Right lung (tissue), 5 donors: ENCODE data around the gene SCAPER. TPM values are rescaled to one million over a fixed set of nuclear protein-coding genes. Genes with fewer than 3 reads are reported as not detected.
A peak's percentile ranks its signal among the peaks of the same experiment; 100 is the strongest.
"Not testable (repeated sequence)": the region's sequence is repeated elsewhere in the genome, so short reads cannot be mapped to it uniquely, and the experiment has no call there.

Experiments
- DNase-seq, 2 donors: peaks; one replicate each; pipeline ENCODE4 v3.0.0-alpha.2; 2013
- polyA plus RNA-seq, 5 donors: library from polyadenylated mRNA; unstranded; fragments of 120-200 nt; gene quantifications; one replicate each; pipeline versions ENCODE4 v1.2.1 to v1.2.3, GENCODE V29; 2013; ENCODE audit warnings: inconsistent platforms in 1 of 5, low replicate concordance in 1 of 5; ENCODE audit not compliant: insufficient read length in 5 of 5, insufficient read depth in 1 of 5

SCAPER gene
- polyA plus RNA-seq, 5 donors: 21.3 to 30.2 (median 26.1) TPM

DNA sequence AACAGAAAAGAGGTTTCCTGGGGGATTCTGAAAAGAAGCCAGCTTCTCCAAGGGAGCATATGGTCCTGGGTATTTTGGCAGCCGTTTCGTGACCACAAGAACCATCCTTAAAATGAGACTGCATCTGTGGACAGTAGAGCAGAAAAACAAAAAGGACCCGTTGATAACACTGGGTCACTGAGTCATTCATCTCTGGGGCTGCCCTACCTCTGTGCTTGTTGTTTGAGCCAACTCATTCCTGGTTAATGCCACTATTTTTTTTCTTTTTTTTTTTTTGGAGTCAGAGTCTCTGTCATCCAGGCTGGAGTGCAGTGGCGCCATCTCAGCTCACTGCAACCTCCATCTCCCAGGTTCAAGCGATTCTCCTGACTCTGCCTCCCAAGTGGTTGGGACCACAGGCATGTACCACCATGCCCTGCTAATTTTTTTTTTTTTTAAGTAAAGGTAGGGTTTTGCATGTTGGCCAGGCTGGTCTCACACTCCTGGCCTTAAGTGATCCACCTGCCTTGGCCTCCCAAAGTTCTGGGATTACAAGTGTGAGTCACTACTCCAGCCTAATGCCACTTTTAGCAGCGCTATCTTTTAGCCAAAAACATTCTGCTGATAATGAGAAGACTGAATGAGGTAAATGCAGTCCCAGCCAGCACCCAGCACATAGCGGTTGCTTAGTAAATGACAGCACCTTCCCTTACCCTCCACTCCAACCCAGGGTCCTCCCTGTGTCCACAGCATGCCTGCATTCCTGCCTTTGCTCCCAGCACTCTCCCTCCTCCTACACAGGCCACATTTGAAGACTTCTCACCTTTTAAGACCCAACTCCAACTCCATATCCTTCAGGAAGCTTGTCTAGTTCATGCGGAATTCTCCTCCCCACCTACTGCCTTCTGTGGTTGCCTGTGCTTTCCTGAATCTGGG is 577.7 kb downstream of the SCAPER start:
- DNase-seq: no peak

DNA sequence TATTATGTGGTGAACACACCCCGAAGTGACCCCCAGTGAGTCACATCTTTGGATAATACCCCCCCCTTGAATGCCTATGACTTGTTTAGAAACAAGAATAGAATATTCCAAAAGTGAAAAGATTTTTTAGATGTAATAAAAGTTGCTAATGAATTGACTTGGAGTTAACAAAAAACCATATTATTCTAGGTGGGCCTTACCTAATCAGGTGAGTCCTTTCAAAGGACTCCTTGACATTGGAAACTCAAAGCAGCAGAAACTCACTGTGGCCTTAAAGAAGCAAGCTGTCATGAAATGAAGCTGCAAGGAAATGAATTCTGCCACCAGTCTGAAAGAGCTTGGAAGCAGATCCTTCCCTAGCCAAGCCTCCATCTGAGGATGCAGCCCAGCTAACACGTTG is 579.4 kb downstream of the SCAPER start:
- no peak for DNase-seq

DNA sequence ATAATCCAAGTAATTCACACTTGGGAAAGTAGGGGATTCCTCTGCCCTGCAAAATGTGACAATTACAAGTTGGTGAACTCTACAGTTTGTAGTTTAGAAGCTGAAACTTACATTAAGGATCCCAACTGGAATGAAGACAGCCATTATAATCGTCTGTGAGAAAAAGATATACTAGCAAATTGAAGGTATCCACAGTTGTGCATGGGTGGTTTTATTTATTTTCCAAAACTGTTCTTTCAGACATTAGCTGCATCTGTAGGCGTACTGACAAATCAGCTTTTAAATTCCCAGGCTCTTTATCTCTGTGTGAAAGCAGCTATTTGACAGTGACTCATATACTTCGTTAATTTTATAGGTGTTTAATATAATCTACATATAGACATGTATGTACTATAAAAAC is 581.1 kb downstream of the SCAPER start:
- no peak for DNase-seq

DNA sequence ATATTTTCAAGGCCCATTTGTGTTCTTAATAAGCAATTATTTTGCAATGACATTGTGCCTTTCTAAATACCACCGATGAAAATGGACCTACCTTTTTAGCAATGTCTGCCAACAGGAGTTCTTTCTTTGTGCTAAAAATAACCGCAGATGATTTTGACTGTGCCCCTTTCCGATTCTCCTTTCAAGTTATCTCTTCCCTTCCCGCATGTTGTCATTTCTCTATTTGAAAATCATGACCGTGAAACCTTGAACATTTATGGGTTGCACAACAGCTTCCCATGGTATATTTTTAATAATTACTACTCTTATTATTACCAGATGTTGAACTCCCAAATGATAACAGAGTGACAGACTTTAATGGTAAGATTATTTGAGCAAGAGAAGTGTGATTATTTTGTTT is 583.5 kb downstream of the SCAPER start:
- no peak for DNase-seq

DNA sequence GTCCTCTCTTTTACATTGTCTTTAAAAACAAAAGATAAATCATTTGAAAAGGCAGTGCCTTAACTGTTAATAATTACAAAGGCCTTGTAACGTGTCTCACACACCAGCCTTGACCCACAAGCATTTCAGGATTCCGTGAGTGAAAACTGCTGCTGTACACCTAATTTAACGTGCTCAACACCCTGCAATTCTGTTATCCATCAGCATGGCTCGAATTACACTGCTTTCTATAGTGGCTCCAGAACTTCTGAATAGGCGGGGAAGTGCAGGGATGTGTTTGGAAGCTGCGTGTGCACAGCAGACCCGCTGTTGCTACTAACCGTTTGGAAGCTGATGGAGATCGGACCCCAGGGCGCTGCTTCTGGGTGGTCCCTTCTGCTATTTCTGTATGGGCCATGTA is 584.0 kb downstream of the SCAPER start:
- DNase-seq: no peak

DNA sequence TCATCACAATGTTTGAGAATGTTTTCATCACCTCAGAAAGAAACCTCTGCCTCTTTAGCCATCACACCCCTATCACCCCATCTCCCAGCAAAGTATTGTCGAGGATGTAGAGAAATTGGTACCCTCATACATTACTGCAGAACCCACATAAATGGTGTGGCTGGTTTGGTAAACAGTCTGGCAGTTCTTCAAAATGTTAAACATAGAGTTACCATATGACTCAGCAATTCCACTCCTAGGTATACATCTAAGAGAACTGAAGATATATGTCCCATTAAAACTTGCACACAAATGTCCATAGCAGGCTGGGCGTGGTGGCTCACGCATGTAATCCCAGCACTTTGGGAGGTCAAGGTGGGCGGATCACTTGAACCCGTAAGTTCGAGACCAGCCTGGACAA is 585.1 kb downstream of the SCAPER start:
- DNase-seq: no peak

DNA sequence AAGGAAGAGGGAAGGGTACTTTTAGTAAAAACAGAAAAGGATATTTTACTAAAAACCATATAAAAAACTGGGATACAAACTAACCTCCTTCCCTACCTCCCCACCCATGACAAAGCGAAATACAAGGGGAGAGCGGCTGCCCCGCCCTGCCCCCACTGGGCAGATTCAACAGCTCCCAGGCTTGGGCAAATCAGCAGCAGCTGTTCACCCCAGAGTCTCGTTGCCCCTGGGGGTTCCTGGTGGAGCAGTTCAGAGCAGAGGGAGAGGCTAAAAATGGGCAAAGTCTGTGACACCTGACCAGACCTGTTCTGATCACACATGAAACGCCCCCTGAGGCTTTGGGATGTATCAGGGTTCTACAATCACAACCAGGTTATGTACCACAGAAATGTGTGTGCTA is 591.4 kb downstream of the SCAPER start:
- DNase-seq: no peak

DNA sequence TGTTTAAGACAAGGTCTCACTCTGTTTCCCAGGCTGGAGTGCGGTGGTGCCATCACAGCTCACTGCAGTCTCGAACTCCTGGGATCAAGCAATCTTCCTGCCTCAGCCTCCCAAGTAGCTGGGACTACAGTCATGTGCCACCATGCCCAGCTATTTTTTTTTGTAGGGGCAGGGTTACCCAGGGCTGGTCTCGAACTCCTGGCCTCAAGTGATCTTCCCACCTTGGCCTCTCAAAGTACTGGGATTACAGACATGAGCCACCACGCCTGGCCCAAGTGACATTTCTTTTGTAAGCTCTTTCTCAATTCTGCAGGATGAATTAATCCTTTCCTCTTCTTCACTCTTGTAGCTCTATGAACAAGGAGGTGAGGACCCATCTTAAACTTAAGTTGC is 592.0 kb downstream of the SCAPER start:
- not testable (repeated sequence) for DNase-seq

DNA sequence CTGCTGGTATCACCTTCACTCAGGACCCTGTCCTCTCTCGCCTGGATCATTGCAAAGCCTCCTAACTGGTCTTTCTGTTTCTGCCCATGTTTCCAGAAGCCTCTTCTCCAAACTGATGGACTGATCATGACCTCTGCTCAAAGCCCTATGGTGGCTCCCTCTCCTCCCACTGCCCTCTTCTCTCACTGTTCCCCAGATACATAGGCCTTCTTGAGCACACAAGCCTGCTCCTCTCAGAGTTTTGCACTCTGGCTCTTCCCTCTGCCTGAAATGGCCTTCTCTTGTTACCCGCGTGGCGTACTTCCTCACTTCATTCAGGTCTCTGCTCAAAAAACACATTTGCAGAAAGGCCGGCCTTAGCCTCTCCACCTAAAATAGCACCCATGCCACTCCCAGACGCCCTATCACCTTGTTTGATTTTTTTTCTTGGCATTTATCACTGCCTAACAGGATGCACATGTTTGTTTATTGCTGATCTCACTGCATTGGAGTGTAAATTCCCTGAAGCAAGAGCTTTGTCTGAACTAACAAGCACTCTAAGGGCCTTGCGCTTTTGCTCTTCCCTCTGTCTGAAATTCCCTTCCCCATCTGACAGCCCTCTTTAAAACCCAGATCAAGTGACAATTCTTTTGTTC is 592.5 kb downstream of the SCAPER start:
- no peak for DNase-seq

DNA sequence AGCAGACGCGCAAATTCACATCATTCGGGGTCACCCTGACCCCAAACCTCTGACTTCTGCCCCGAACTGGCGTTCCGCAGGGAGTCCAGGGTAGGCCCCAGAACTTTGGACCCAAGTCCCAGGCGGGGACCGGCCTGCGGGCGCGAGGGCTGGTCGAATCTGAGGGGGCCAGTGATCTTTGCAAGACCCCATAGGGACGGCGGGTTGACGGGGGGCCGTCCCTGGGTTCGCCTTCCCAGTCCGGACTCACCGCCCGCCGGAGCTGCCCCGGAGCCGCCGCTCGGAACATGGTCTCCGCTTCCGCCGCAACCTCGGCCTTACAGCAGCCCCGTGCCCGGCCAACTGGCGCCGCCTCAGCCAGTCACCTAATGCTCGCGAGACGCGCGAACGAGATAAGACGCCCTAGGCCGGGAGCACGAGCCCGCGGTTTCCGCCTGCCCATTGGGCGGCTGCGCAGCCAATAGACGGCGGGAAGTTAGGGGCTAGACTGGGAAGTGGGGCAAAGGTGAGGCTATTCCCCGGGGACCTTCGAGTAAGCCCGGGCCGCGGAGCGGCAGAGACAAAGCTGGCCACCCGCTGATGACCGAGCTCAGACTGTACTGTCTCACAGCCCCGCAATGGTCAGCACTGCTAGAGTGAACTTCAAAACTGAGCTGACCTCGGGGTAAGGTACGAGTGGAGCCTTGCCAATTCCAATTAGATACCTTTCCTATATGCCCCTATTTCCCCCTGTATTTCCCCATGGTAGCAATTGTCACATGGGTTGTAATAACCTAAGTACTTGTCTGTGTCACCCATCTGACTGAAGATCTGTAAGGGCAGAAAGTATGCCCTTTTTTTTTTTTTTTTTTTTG is 593.8 kb downstream of the SCAPER start, which contains the start of gene ETFA:
ETFA (minus strand) TSS at position 370 of the 854 bp plus-strand sequence; CDS start at position 289, 81 bp downstream.
- peak; percentile 93 to 94 for DNase-seq

DNA sequence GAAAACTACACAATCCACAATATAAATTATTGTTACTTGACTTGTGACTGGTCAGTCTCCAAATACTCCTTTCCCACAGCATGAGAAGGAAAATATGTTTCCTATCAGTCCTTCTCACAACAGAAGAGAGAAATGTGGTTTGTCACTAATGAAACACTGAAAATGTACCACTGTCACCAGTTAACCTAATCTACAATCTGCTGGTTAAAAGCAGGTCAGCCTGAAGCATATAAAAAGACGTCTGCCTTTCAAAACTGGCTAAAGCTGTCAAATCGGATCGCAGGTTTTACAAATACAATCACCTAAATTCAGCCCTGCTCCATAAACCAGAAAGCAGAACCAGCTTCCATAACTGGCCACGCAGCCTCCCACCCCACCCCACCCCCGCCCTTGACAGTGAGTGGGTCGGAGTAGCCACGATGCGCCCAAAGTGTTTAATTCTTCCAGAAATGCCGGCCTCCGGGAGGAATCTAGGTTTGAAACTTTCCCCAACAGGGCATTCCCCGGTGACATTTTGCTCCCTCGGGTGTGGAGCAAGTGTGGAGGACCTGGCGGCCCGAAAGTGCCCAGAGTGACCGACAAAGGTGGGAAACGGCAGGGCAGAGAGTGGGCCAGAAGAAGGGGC is 594.6 kb downstream of the SCAPER start:
- DNase-seq: no peak

DNA sequence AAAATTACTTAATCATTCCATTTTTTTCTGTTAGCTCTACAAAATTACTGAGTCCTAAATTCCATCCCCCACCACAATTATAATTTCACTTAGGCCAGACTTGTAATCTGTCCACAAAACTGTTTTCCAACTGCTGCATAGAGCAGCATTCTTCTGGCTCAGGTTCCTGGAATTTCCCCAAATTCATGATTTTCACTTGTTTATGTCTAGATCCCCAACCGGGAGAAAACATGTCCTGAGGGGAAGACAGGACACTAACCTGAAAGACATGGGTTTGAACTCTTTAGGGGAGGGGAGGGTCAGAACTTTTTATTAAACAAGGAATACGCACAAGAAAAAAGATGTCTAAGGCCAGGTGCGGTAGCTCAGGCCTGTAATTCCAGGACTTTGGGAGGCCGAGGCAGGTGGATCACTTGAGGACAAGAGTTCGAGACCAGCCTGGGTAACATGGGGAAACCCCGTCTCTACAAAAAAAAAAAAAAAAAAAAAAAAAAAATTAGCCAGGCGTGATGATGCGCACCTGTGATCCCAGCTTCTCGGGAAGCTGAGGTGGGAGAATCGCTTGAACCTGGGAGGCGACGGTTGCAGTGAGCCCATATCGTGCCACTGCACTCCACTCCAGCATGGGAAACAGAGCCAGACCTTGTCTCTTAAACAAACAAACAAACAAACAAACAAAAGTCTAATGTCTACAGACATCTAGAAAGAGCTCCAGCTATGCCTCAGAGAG is 595.4 kb downstream of the SCAPER start:
- peak in 1 of 2 donors; percentile 35 for DNase-seq

DNA sequence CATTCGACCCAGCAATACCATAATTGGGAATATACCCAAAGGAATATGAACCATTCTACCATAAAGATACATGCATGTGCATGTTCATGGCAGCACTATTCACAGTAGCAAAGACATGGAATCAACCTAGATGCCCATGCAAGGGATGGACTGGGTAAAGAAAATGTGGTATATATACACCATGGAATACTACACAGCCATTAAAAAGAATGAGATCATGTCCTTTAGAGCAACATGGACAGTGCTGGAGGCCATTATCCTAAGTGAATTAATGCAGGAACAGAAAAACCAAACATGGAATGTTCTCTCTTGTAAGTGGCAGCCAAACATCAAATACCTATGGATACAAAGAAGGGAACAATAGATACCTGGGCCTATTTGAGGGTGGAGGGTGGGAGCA is 601.2 kb downstream of the SCAPER start:
- DNase-seq: no peak

DNA sequence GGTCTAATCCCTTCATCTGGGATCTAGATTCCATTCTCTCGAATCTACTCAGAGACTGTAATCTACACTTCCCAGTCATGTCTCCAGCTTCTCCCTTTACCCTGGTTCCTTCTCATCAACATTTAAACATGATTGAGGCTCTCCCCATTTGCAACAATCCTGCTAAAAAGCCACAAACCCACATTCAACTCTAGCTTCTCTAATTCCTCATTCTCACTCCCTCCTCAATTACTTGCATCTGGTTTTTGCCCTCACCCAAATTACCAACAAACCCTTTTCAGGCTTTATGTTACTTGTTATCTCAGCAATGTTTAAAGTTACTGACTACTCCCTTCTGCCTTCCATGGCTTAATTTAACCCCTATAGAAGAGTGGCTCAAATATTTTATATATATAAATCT is 605.4 kb downstream of the SCAPER start:
- no peak for DNase-seq

DNA sequence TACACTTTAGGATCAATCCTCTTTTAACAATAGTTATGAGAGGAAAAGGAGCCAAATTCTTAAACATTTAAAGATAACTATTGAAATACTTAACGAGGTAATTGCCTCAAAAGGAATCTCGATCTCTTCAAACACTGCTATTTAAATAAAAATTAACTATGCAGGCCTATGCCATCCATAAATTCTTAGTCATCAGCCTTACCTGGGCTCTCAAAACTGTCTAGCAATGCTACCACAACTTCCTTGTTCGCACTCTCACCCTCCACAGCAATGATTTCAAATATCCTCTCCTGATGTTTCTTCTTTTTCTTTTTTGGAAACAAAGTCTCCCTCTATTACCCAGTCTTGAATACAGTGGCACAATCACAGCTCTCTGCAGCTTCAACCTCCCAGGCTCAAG is 606.2 kb downstream of the SCAPER start:
- DNase-seq: no peak

DNA sequence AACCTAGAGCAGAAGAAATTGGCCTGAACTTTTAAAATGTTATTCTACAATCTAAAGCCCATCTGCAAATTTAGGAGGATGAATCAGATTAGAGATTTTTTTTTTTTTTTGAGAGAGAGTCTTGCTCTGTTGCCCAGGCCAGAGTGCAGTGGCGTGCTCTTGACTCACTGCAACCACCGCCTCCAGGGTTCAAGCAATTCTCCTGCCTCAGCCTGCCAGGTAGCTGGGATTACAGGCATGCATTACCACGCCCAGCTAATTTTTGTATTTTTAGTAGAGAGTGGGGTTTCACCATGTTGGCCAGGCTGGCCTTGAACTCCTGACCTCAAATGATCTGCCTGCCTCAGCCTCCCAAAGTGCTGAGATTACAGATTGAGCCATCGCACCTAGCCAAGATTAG is 607.2 kb downstream of the SCAPER start:
- DNase-seq: not testable (repeated sequence)

Other genes with a start within 250 kb of the SCAPER start
- 100 to 1,000 TPM; 172 to 236 (median 213) TPM for gene RCN2, start 26.4 kb upstream of the SCAPER start, polyA plus RNA-seq
- 1 to 10 TPM; 1.1 to 3.1 (median 1.9) TPM for gene PSTPIP1, start 89.8 kb upstream of the SCAPER start, polyA plus RNA-seq
- 100 to 1,000 TPM; 327 to 424 (median 329) TPM for gene TSPAN3, start 165.8 kb upstream of the SCAPER start, polyA plus RNA-seq